HG03558 (cell line): ENCODE measurements around the gene RBM38.

Experiments used
- ATAC-seq: cut with Tn5 transposase; IDR thresholded peaks from one replicate; pipeline ENCODE4 v1.9.1; 2021; ENCODE audit warnings: moderate number of reproducible peaks; ENCODE audit not compliant: unreplicated experiment; ENCODE audit errors: extremely low read depth

Gene RBM38

DNA sequence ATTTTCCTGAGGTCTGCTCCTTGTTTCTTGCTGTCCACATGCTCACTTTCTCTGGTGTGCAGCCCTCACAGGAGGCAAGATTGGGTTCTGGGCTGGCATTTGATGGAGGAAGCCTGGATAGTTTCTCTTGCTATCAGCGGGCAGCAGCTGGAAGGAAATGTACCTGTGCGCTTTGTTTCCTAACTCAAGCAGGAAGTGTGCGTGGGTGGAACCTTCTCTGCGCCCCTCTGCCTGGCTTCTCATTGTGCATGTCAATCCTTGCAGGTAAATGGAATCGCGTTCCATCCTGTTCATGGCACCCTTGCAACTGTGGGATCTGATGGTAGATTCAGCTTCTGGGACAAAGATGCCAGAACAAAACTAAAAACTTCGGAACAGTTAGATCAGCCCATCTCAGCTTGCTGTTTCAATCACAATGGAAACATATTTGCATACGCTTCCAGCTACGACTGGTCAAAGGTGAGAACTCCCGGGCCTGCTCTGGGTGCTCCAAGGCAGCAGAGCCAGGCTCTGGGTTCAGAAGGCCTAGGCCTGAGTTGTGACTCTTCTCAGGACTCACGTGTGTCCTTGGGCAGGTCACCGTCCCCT lies 16.8 kb upstream of the RBM38 start:
- ATAC-seq = no peak

DNA sequence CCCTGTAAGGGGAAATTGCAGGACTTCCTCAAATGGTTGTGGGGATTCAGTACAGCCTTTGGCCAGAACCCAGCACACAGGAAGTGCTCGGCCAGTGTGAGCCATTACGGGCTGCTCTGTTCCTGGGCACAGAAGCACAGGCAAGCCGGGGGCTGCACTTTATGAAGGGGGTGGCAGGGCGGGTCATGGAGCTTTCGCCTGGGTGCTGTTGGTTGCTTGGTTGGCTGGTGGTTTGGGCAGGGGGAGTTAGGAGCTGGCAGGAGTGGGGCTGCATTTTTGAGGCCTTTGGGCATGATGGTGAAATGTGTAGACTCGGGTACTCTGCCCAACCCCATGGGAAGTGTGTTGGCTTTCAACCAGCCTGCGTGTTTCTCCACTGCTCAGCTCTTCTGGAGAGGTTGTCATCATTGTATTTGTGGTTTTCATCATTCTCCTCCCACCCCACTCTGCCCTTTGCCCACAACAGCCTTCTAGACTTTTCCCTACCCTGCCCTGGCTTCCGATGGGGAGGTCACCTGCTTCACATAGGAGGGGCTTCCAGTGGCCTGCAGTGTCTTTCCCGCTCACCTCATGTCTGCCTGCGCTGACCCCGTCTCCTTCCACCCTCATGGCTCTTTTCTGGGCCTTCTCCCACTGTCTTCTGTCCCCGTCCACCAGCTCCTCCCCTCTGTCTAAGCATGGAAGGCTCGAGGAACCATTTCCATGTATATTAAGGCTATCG lies 16.1 kb upstream of the RBM38 start:
- ATAC-seq = no peak

- ATAC-seq = no peak
These were observed 15.5 kb upstream of the RBM38 start for GRCh38 chr20:57375652-57376230.

- no peak for ATAC-seq
These were observed 13.8 kb upstream of the RBM38 start for GRCh38 chr20:57377350-57377749.

GRCh38 chr20:57378107-57378506 lies 13.1 kb upstream of the RBM38 start:
- no peak for ATAC-seq

DNA sequence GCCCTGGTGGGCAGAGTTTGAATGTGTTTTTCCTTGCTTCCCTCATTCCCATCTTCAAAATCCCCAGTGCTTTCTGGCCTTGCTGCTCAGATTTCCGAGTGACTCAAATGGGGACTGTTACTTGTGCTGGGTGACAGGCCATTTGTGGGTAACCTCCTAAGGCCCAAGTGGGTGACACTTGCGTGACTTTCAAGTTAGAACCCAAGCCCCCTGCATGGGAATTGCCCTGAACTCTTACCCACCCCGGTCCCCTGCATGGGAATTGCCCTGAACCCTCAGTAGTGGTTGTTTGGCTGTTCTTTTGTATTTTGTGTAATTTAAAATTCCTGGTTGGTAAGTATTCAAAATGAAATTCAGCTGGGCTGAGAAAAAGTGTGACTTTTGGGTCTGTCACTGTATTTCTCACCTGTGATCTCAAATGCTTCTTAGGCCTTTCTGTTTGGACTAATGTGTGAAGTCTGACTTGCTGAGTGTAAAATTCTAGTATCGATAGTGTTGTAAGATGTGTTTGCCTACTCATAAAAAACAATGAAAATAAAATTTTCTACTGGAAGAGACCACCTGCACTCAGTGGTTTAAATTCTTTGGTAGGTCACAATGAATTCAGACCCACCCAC lies 12.4 kb upstream of the RBM38 start:
- ATAC-seq = no peak

- no peak for ATAC-seq
These were observed 11.9 kb upstream of the RBM38 start for GRCh38 chr20:57379263-57379647.

DNA sequence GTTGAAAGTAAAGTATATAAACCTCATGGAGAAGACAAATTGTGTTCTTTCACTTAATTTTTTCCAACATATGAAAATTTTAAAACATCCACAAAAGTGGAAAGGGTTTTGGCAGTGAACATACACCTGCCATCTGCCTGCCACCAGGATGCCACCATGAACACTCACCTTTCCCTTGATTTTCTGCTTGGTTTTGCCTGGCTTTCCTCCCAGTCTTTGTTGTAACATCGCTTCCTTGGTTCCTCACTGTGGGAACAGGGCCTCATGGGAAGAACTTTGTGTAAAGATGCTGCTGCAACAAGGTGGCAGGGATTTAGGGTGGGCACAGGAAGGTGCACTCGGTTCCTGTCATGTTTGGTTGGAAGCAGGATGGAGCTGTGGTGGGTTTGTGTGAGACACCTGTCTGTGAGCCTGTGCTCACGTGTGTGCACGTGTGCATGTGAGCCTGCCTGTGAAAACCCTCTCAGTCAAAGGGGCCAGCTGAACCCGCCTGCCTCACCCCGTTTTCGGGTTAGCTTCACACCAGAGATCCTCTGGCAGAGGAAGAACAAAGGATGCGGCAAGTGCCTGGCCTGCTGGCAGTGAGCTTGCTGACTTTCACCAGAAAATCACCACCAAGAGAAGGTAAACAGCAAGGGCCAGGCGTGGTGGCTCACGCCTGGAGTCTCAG lies 11.0 kb upstream of the RBM38 start:
- ATAC-seq = no peak

DNA sequence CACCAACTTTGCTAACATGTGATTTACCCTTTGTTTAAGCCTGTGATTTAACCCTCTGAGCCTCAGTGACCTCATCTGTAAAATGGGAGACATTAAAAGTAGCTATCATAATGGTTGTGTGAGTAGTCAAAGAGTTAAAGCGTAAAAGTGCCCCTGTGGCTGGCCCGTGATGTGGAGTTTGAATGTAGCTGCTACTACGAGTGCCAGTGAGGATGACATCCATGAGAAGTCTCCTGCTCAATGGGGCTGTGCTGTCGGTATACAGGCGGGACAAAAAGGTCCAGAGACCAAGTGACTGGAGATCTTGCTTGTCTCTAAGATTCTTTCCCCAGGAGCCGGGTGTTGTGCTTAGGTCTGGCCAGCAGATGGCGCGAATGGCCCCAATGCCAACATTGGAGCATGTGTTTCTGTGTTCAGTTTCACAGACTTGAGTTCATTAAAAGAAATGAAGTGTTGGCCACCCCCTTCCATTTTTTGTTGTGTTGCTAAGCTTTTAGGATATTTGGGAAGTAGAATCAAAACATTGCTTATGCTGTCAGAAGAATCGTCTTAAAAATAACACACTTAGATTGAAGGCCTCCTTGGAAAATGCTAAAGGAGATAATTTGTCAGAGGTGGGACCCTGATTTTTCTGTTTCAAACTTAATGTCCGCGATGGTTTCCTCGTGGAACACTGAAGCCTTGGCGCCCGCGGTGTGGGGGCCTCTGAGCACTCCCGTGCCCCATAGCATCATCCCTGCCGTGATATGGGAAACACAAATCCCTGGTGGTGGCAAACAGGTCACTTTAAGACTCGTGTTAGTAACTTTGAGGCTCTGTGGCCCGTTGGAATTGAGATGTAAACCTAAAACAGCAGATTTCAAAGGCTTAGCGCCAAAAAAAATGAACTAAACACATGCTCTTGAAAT lies 9.3 kb upstream of the RBM38 start:
- no peak for ATAC-seq

DNA sequence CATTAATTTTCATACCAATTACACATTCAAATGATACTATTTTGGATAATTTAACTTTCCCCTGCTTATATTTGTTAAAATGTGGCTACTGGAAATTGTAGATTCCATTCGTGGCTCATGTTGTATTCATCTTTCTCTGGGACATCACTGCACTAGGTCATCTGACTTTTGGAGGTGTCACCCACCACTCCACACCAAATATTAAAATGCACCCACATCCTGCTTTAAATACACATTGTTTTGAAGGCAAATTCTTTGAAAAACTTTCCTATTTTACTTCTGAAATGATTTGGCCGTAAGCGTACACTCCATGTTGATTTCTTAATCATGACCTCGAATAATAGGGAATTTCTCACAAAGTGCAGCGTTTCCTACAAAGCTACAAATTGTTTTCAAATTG lies 8.7 kb upstream of the RBM38 start:
- ATAC-seq = no peak

- no peak for ATAC-seq
These were observed 7.5 kb upstream of the RBM38 start for GRCh38 chr20:57383447-57384347.

DNA sequence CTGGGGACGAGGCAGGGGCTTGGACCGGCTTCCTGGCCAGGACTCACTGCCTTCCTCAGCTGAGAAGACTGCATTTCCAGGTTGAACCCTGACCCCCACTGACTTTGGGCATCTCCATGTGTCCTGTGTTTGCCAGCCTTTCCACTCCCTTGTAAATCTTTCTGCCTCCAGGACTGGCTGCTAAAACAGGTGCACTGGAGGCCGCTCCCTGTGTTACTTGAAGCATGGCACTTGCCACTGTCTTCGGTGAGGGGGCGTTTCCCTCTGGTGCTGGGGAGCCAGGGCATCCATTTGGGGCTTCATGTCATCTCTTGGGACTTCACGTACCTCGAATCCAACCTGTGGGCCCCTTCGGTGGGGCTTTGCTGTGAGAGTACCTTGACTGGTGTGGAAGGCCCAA lies 6.7 kb upstream of the RBM38 start:
- ATAC-seq = no peak

- no peak for ATAC-seq
These were observed 6.0 kb upstream of the RBM38 start for GRCh38 chr20:57384953-57385761.

- no peak for ATAC-seq
These were observed 5.3 kb upstream of the RBM38 start for GRCh38 chr20:57385940-57386339.

GRCh38 chr20:57386762-57387161 lies 4.4 kb upstream of the RBM38 start:
- no peak for ATAC-seq

DNA sequence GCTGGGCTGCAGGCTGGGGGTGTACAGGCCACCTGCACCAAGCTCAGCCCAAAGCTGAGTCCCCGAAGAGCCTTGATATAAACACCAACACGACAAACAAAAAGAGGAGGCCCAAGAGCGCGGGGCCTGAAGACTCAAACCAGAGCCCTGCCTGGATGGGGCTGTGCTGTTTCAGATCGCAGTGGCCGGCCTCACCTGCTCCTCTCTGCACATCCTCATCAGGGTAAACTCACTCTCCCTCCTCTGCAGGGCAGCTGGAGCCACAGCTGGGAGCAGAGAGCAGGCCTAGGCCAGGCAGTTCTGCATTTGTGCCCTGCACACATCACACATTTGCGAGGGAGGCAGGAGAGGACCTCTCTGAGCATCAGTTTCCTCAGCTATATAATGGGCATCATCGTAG lies 3.7 kb upstream of the RBM38 start:
- no peak for ATAC-seq

- no peak for ATAC-seq
These were observed 3.2 kb upstream of the RBM38 start for GRCh38 chr20:57387945-57388371.
